HG02759 (cell line): ENCODE measurements around the gene SLITRK2.

Experiments used
- ATAC-seq: cut with Tn5 transposase; IDR thresholded peaks from one replicate; pipeline ENCODE4 v1.9.1; 2021; ENCODE audit warnings: mild to moderate bottlenecking, moderate library complexity; ENCODE audit not compliant: unreplicated experiment

Gene SLITRK2, protein sequence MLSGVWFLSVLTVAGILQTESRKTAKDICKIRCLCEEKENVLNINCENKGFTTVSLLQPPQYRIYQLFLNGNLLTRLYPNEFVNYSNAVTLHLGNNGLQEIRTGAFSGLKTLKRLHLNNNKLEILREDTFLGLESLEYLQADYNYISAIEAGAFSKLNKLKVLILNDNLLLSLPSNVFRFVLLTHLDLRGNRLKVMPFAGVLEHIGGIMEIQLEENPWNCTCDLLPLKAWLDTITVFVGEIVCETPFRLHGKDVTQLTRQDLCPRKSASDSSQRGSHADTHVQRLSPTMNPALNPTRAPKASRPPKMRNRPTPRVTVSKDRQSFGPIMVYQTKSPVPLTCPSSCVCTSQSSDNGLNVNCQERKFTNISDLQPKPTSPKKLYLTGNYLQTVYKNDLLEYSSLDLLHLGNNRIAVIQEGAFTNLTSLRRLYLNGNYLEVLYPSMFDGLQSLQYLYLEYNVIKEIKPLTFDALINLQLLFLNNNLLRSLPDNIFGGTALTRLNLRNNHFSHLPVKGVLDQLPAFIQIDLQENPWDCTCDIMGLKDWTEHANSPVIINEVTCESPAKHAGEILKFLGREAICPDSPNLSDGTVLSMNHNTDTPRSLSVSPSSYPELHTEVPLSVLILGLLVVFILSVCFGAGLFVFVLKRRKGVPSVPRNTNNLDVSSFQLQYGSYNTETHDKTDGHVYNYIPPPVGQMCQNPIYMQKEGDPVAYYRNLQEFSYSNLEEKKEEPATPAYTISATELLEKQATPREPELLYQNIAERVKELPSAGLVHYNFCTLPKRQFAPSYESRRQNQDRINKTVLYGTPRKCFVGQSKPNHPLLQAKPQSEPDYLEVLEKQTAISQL

DNA sequence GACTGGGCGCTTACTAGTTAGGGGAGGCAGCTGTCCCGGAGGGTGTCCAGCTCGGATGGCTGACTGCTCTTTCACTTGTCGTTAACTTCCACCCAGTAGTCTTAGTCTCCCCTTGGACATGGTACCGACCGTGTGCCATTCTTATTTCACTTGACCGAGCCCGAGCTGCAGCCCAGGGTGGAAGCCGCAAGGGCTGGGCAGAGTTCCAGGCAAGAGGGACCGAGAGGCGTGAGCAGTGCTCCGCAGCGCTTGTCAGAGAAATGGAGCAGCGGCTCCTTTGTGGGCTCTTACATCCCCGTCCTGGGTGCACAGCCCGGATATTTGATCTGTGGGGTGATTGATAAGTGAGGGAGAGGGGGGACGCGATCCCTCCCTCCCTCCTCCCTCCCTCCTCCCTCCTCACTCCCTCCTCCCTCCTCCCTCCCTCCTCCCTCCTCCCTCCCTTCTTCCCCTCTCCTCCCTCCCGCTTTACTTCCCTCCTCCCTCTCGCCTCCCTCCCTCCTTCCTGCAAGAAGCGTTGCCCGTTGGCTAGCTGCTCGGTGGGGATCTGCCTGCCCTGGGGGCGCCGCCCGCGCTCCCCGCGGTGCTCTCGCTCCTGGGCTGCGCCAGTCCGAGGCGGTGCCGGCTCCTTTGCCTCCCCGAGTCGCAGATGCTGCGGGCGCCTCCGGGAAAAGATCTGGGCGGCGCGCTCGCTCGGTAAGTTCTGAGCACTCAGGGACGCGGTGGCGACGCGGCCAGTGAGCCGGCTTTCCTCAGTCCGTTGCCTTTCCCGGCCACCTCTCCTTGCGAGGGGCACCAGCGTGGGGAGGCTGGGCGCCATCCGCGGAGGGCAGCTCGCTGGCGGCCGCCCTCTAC, at the start of gene SLITRK2:
SLITRK2 (plus strand) TSS at position 499 of the 855 bp plus-strand sequence. CDS start 4,597 bp downstream, outside the sequence.
- ATAC-seq: no peak

DNA sequence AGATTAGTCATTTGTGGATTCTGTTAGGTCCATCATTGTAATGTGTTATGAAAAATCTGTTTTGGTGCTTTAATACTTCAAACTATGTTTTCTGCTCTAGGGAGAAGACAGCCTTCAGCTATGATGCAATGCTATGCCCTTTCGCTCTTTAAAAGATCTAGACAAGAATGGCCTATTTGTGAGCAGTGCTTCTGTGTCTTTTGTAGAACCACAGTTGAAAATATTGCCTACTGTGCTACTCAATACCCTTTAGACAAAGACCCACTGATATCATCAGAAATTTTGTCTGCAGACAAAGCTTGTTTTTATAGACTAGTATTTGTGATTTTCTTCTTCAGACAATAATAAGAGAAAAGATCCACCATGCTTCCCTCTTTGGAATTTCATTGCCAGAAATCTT, 44.6 kb upstream of the SLITRK2 start:
- no peak for ATAC-seq

DNA sequence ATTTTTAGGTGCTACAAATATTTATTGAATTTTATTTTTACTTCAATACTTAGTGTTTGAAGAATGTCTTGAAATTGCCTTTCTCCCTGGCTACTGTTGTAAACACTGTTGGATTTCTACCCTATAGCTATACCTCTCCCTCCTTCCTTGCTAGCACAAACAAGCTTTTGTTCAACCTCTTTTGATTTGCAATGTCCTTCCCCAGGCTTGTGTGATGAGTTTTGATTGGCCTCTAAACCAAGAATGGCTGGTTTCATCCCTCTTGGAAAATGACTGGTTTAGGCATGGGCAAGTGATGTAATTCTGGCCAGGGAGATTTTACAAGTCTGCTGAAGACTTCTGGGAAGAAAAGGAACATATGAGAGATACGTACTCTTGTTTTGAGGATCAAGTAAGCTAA, 25.3 kb upstream of the SLITRK2 start:
- no peak for ATAC-seq

DNA sequence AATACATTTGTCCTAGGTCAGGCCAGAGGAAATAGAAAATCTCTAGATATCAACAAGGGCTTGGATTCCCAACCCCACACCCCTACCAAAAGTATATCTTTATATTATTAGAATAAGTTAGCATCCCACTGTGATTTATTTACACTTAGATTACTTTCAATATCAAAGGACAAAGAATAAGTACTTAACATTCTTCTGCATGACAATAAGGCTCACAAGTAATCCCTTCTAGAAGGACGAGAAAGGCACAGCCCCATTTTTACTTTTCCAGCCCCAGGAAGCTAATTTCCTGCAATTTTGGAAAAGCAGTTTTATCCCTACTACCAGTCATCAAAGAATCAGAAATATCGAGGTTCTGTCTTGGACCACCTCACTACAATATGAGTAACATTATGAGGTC, 14.1 kb upstream of the SLITRK2 start:
- no peak for ATAC-seq

DNA sequence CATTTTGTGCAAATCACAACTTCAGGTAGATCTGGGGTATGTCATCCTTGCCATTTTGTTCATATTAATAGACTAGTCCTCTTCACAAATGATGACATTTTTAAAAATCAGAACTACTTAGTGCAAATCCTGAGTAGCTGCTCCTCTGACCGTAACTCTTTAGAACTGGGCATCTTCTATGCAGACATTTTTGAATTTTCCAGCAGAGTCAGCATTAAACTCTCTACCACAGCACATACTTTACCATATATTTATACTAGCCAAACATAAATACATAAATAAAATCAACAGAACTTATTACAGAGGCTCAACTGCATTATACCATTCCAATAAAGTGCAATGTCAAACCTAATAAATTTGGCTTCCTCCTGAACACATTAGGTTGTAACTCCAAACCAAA, 4.5 kb upstream of the SLITRK2 start:
- ATAC-seq: no peak

DNA sequence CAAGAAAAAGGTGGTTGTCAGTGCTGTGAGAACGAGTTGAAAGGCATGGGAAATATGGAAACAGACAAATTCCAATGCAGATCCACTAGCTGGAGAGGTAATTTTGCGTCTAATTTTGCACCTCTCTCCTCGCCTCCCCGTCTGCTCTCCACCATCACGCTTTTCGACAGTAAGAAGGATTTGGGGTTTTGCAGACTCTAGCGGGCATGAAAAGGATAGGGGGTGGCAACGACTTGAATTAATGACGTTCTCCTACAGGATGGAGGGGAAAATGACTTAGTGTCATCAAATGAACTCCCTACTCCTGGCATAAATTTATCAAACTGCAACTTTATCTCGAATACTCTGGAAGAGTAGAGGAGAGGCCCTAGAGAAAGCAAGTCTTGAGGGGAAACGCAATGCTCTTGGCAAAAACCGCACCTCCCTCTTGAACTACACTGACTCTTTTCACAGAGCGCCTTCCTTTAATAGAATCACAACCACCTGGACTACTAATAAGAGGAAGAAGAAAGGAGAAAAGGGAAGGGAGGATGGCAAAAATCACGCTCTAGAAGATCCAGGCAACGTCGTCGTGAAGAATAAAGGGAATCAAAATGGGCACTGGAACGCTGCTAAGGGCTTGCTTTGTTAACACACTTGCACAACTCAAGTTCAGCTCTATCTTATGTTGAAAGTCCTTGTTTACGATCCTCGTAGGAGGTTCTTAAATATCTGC, 871 bp upstream of the SLITRK2 start:
- no peak for ATAC-seq

DNA sequence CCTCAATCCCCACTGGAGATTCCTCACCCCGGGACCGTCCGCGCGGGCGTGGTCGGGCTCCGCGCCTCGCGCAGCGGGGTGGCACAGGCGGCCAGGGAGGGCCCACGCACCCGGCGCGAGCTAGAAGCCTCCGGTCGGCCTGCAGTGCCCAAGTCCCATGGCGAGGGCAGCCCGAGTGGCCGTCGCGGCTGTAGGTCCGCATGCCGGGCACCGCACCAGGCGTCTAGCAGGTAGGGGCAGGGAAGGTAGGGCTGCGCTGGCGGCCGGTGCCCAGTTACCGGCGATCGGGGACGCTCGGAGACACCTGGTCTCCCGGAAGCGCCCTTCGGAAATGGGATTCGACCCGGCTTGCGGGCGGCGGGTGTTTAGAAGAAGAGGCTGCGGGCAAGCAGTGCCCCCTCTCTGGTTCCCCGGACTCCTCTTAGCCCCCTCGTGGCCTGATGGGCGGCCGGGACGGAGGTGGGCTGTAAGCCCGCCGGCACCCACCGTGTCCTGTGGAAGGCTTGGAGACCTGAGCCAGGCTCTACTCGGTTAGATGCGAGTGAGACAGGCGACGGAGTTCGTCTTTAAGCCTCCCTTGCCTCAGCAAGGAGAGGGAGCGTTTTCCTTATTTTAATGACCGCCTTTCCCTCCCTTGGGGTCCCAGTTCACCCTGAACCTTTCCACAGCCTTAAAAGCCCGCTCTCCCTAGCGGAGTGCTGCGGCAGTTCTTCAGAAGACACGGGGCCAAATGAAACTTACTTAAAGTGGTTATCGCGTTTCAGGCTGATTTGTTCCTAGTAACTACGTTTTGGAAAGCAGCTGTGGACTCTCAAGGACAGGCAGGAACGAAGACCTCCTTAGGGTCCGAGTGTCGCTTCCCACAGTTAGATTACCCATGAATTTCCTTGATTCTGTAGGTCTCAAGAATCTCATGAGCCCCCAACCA, 821 bp downstream of the SLITRK2 start:
- ATAC-seq: no peak

DNA sequence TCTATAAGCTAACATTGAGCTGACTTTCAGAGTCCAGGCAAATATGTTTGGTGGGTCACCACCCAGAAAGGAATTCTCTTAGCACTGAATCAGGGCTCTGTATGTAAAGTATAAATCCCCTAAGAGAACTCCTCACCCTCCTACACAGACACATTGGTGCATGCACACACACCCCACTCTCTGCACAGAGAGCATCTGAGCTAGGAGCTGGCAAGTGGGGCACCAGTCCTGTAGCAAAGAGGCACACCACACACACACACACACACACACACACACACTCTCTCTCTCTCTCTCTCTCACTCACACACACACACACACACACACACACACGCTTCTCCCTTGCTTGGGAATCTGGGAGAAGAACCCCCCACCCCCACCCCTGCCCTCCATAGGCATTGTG, 3.2 kb downstream of the SLITRK2 start:
- no peak for ATAC-seq

DNA sequence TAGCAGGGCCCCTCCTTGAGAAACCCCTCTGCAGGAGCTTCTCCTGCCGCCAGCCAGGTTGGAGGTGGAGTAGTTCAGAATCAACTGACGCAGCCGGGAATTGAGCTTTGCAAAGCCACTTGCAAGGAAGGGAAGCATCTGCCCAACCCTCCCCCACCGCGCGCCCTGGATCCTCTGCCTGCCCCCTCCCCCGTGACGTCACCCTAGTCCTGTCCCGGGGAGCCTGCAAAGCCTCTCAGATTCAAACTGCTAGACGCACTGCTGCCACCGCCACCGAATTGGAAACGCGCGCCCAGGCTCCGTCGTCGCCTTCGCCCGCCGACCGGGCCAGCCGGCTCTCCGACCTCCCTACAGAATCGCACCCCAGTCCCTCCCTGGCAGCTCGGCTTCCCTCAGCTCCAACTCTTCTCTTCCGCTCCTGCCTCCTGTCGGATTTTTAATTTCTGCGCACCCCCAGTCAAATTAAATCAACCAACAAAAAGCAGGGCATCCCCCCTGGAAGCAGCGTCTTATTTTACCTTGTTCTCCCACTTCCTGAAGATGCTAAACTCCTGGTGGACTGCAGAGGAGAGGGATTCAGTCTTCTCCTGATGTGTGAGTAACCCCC, 3.8 kb downstream of the SLITRK2 start:
- ATAC-seq: no peak

DNA sequence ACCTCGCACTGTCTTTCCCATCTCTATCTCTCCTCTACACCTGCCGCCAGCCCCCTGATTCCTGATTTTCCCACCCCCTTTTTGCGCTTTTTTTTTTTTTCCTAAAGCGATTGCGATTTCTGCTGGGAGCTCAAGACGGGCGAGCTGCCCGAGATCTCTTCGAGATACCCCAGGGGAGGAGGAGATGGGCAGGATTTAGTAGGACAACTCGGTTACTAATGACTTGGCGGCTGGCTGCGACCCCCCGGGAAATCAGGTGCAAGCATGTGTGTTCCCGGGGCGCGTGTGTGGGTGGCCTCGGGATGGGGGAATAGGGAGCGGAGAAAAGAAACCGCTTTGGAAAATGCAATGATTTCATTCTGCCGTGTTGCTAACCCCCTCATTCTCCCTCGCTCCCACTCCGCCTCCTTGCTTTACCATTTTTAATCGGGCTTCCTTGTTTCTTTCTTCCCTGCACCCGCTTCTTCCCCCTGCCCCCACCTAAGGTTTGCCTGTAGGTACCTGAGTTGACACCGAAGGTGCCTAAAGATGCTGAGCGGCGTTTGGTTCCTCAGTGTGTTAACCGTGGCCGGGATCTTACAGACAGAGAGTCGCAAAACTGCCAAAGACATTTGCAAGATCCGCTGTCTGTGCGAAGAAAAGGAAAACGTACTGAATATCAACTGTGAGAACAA, 4.4 kb downstream of the SLITRK2 start:
- no peak for ATAC-seq

DNA sequence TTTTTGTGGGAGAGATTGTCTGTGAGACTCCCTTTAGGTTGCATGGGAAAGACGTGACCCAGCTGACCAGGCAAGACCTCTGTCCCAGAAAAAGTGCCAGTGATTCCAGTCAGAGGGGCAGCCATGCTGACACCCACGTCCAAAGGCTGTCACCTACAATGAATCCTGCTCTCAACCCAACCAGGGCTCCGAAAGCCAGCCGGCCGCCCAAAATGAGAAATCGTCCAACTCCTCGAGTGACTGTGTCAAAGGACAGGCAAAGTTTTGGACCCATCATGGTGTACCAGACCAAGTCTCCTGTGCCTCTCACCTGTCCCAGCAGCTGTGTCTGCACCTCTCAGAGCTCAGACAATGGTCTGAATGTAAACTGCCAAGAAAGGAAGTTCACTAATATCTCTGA, 5.5 kb downstream of the SLITRK2 start:
- no peak for ATAC-seq

DNA sequence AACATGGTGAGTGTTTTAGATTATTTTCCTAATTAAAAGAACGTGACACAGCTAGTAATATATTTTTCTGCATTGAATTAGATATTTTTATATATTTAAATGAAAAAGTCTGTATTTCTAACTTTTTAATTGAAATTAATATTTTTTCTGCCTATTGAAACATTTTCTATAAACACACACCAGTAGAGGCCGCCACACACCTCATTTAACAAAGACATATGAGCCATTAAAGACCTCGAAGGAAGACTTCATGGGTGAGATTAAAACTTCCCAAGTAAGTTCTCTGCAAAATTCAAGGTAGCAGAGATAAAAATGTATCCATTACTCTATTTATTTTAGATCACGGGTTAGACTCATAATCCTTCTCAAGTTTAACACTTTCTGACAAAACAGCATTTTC, 8.3 kb downstream of the SLITRK2 start:
- no peak for ATAC-seq

DNA sequence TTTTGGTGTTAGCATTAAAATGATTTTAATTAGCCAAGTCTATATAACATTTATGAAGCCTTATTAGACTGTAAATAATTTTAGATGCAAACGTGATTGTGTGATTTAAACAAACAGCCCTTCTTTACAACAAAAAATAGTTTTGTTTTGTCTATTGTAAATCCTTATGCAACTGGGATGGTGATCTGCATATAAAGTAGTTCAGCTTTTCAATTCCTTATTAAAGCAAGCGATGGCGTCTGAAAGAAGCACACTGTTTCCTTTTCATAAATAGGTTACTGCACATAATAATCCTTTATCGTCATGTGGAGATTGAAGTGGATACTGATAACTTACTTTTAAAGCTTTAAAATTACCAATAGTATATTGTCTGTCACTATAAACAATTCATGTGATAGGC, 8.8 kb downstream of the SLITRK2 start:
- no peak for ATAC-seq

DNA sequence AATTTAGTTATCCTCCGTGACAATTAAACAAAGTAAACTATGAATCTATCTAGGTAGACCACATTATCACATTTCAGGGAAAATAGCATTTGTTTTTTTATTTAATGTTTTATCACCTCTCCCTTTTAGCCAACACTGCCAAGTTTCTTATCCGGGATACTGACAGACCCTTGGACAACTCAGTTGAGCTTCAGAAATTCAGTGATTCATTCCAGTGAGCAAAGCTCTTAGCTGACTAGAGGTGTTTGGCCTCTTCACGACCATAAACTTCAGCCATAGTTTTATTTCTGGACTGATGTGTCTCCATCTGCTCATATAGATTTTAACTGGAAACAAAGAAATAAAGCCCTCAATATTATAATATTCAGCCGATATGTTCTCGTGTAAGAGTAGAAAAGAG, 15.2 kb downstream of the SLITRK2 start:
- ATAC-seq: no peak

DNA sequence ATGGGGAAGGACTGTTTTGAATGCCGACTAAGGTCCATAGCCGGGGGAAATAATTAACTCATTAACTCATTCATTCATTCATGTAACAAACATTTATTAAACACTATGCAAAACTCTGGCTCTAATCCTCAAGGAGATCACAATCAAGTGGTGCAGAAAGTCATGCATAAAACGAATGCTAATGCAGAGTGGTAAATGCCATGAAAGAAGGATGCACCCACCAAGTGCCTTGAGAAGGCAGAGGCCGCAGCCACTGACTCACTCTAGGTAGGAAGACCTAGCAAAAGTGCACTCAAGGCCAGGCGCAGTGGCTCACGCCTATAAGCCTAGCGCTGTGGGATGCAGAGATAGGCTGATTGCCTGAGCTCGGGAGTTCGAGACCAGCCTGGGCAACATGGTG, 22.9 kb downstream of the SLITRK2 start:
- no peak for ATAC-seq

DNA sequence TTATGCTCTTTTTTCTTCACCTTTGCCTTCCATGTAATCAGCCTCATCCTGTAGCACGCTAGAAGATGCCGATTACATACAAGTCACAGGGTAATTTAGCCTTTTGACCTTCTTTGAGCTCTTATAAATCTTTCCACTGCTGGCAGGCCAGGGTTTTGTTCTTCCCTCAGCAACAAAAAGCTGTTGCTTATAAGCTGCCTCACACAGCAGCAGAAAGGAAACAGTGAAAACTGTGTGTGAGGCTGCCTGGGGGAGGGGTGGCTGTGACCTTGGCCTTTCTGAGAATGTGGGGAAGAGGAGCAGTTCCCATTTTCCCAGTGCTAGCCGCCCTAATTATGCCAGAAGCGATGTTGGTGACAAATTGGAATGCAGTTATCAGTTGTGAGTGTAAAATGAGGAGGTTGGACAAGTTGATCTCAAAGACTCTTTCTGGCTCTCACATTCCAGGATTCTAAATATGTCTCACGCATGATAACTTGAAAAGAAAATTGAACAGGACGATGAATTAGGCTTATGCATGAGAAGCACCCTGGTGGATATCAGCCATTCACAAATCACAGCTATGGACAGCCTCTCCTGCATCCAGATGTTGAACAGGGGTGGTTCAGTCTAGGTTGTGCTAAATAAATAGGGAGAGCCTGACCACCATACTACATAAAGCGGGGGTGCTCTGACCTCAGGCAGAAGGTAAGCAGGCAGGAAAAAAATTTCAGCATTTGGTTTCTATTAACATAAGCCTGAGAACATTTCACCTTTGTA, 25.7 kb downstream of the SLITRK2 start:
- no peak for ATAC-seq

DNA sequence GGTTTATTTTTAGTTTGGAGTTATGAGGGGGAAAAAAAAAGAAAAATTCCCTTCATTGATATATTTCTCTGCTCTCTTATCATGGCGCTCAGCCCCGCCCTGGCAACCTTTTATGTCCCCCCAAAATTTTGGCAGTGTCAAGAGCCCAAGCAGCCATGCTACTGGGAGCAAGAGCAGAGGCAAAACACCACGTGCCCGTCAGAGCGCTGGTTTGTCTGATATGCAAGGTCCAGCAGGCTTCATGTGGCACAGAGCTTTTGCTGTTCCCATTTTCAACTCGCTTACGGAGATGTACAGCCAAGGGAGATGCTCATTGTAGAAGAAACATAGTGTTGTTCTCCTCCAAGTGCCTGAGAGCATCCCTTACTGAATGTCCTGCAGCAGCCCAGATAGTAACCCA, 27.3 kb downstream of the SLITRK2 start:
- no peak for ATAC-seq

DNA sequence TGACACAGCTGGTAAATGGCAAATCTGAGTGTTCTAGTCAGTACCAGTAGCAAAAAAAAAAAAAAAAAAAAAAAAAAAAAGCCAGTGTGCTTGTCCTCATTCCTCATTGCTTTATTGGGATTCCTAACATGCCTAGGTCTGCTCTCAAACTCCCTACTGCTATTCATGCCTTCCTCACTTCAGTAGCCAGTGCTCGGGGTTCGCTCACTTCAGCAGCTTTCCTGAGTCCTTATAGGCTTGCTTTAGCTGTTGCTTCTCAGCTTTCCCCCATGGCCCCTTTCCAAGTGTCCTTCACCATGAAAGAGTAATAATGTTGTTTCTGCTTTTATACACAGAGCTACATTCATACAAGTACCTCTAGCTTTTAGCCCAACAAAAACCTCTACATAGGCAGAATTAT, 30.8 kb downstream of the SLITRK2 start:
- ATAC-seq: no peak
